Spleen (tissue), 7 donors: ENCODE measurements around the gene RIMBP2.

Experiments used
- CTCF ChIP-seq, 11 experiments: fragments of 200-600 bp in 7 of 11; fragments of 450-650 bp in 4 of 11; sonication (generic) in 4 of 11; IDR thresholded peaks in 8 of 11; conservative IDR thresholded peaks in 3 of 11; 1 replicate in 7 of 11; 2 replicates in 4 of 11; pipeline versions ENCODE4 v1.4.0 to v1.8.0; 2016 to 2021; ENCODE audit warnings: antibody characterized with exemption in 11 of 11, inconsistent platforms in 4 of 11, mild to moderate bottlenecking in 1 of 11
- POLR2A ChIP-seq, 3 donors: fragments of 450-650 bp; IDR thresholded peaks; one replicate each; pipeline ENCODE4 v1.5.1; 2017; ENCODE audit warnings: antibody characterized with exemption in 3 of 3, mild to moderate bottlenecking in 1 of 3
- POLR2AphosphoS5 ChIP-seq, 3 donors: sonication (generic); formaldehyde crosslinking; IDR thresholded peaks; one replicate each; pipeline ENCODE4 v1.5.1; 2017; ENCODE audit warnings: antibody characterized with exemption in 3 of 3
- donor health status: DM: no; HTN: no; CAD: no; lungs with moderate emphysema.
- donor health status: DM: no; HTN: no; CAD: no.
- donor health status: DM: no; HTN: no; CAD: no.

DNA sequence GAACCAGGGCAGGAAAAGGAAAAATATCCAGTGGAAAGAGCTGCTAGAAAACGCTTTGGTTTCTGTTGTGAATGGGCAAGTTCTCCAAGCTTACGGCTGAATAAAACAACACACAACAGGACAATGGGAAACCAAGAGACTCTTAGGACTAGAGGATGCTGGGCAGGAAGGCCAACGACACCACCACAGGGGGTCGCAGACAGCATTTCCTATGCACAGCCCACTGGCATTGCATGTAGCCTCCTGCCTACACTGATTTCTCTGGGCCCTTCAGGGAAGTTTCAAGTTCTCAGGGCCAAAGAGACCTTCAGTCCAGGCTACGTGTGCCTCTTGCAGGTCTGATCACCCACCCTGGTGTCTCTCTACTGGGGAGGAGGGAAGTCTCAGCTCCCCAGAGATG is 108.0 kb downstream of the RIMBP2 start:
- TF ChIP-seq CTCF (IDR thresholded peaks at IDR 0.05 in 8 of 11, conservative IDR thresholded peaks at IDR 0.05 in 3 of 11) (no peak), POLR2AphosphoS5 (IDR thresholded peaks at IDR 0.05) (no peak), POLR2A (IDR thresholded peaks at IDR 0.05) (no peak)
